HG03521 (cell line): ENCODE results near the gene DHCR7.
"Not testable (repeated sequence)": the region's sequence is repeated elsewhere in the genome, so short reads cannot be mapped to it uniquely, and the experiment has no call there.

Experiments used
- ATAC-seq: cut with Tn5 transposase; IDR thresholded peaks from one replicate; pipeline ENCODE4 v1.9.1; 2021; ENCODE audit warnings: mild to moderate bottlenecking, moderate library complexity; ENCODE audit not compliant: unreplicated experiment

DHCR7 gene

DNA sequence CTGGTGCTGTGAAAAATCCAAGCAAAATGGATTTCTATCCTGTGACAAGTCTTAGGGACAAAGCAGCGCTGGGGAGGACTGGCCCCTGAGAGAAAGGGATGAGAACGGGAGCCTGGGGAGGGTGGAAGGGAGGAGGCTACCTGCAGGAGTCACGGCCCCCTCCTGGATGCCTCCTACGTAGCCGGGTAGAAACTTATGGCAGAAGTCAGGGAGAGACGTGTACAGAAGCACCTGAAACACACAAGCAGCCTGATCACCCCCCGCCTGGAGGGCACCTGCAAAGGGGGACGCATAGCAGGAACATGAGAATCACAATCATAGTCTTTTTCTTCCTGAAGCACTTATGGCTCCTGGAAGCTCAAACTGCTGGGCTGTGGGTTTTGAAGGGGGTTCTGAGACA, 6.1 kb downstream of the DHCR7 start:
- ATAC-seq: no peak

DNA sequence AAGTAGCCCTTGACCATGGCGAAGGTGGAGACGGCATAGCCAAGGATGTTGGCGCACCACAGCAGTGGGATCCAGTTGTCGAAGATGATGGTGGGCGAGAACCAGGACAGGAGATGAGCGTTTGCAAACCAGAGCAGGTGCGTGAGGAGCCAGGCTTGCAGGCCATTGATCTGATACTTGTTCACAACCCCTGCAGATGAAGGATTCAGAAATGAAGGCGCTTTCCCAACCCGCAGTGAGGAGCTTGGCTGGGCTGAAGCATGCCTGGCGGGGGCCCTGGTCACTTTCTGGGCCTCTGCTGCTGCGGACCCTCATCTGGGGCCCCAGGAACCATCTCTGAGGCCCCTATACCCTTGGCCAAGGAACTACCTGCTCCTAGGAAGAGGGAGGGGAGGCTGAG, 6.9 kb downstream of the DHCR7 start:
- ATAC-seq: no peak

DNA sequence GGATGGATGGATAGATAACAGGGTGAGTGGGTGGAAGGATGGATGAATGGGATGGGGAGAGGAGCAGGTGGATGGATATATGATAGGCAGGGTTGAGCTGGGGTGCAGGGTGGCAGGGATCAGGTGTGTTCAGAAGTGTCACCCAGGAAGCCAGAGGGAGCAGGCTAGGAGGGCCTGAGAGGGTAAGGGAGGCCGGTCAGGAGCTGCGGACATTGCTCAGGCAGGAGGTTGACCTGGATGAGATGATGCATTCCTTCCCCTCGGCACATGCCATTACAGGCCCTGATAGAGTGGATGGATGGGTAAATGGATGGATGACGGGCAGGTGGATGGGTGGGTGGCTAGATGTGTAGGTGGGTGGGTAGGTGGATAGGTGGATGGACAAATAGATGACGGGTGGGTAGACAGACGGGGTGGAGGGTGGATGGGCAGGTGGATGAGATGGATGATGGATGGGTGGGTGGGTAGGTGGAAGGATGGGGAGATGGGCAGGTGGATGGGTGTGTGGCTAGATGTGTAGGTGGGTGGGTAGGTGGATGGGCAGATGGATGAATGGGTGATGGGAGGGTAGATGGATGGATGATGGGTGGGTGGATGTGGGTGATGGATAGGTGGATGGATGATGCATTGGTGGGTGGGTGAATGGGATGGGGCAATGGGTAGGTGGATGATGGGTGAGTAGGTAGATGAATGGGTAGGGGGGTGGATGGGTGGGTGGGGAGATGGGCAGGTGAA, 8.0 kb downstream of the DHCR7 start:
- no peak for ATAC-seq

DNA sequence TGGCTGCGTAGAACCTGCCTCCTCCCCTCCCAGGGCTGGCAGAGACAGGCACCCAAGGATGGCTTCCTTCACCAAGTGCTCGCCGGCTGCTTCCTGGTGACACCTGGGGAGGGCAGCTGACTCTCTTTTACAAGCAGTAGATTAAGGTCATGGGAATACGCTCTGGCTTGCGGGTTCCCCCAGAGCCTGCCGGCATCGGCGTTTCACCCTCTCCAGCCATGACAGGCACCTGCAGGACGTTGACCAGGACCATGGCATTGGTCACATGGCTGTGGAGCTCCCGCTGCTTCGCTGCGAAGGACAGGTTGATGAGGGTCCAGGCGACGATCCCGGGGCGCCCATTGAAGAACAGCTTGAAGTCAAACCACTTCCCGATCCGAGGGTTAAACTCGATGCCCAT, 9.5 kb downstream of the DHCR7 start:
- ATAC-seq: no peak

DNA sequence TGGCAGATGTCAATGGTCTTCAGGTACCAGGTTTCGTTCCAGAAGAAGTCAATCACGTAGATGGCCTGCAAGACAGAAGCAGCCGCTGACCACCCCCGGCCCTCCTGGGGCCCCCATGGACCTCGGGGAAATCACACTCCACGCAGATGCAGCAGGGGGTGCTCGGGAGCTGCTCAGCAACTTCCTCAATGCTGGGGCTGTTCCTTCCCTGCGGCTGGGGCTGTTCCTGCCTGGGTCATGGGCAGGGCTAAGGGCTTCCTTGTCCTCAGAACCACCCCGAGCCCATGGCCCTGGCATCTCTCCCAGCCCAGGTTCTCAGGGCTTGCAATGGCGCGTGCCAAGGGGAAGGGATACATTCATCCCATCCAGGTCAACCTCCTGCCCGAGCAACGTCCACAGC, 10.3 kb downstream of the DHCR7 start:
- no peak for ATAC-seq

DNA sequence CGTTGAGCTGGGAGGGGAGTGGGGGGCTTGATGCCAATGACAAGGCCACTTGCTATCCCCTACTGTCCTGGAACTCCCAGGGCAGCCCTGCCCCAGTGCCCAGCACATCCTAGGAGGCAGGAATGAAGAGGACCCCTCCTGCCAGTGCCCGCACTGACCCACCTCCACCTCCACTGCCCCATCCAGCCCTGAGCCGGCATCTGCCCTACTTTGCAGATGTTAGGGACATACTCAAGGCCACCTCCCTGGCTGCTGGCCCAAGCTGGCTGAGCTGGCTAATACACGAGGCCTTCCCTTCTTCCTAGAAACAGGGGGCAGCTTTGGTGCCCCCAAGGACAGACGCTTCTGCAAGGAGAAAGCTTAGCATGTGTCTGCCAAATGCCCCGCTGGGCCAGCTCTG, 10.8 kb downstream of the DHCR7 start:
- ATAC-seq: no peak

DNA sequence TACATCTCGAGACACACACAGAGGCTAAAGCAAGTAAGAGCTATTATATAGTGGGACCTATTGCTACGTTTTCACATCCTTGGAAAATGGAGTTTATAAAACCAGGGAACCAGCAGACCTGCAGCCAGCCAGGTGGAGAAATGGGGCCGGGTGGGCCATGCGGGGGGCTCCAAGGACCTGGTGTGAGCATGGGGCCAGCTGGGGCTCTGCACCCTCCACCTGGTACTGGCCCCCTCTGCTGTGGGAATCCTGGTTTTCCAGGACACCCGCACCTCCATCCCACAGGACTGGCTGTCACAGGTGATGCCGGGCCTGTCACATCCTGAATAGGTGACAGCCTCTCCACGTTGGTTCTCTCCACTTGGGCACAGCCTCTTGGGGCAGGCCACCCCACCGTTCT, 11.3 kb downstream of the DHCR7 start:
- ATAC-seq: no peak

DNA sequence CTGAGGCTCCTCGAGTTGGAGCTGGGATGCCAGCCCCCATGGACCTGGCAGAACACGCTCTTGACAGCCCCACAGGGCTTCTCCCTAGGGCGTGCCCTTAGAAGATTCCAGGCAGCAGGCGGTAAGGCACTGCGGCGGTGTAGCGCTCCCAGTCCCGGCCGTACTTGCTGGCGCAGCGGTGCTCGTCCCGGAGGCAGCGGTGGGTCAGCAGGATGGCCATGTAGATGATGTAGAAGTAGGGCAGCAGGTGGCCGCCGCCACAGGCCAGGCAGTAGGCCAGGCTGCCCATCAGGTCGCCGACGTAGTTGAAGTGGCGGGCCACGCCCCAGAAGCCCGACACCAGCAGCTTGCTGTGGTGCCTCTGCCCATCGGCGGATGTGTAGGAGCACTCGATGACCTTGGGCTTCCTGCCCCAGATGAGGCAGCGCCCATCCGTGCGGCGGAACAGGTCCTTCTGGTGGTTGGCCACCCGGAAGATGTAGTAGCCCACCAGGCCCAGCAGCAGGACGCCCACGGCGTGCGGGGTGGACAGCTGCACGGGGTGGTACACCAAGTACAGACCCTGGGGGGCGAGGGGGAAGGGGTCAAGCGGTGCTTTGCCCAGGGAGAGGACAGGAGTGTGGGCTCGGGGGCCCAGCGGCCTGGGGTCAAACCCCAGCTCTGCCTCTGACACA, 12.8 kb downstream of the DHCR7 start:
- ATAC-seq: no peak

DNA sequence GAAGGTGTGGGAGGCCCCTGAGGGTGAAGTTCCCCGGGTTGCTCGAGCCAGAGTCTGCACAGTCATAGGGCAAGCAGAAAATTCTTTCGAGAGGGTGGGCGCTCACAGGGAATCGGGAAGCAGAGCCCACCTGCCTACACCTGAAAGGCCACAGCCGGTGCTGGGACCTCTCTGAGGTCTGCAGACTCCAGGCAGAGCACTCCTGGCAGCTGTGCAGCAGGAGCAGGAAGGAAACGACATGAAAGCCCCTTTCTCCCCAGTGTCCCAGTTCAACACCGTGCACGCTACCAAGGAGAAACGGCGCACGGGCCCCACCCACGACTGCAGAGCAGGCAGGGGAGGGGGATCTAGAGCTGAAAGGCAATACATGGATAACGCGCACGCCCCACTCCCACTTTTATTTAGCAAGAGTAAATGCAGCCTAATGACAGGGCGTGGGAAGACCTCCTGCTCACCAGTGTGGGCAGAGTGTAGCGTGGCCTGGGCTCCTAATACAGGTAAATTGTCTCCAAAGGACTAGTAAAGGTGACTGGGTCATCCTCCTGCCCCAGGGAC, 13.5 kb downstream of the DHCR7 start:
- no peak for ATAC-seq

DNA sequence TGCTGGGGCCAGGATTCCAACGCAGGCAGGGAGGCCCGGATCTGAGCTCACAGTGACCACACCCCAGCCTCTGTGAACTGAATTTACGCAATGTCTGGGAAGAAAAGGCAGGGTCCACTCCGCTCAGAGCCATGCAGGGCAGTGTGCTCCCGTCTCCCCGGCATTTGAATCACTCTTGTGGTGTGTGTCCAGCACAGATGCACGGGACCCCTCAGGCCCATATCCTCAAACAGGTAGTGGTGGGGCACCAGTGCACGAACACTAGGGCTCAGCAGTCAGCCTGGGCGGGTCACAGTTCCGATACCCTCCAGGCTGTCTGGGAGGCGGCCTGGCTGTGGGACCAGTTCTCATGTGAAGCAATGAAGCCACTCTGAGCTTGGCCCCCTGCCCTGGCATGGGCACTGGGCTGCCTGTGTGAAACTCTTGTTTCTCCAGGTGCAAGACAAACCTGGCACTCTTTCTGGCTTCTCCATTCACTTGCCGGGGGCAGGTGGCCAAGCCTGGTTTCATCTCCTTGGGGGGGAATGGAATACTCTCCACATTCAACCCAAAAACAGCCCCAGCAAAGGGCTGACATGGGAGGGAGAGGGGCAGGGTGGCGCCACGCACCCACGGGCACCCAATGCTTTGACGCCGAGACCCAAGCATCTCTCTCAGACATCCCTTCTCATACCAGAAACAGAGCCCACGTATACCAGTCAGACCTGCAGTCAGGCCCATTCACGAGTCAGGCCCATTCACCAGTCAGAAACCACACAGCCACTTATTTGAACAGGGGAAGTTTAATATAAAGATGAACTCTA, 14.3 kb downstream of the DHCR7 start:
- no peak for ATAC-seq

DNA sequence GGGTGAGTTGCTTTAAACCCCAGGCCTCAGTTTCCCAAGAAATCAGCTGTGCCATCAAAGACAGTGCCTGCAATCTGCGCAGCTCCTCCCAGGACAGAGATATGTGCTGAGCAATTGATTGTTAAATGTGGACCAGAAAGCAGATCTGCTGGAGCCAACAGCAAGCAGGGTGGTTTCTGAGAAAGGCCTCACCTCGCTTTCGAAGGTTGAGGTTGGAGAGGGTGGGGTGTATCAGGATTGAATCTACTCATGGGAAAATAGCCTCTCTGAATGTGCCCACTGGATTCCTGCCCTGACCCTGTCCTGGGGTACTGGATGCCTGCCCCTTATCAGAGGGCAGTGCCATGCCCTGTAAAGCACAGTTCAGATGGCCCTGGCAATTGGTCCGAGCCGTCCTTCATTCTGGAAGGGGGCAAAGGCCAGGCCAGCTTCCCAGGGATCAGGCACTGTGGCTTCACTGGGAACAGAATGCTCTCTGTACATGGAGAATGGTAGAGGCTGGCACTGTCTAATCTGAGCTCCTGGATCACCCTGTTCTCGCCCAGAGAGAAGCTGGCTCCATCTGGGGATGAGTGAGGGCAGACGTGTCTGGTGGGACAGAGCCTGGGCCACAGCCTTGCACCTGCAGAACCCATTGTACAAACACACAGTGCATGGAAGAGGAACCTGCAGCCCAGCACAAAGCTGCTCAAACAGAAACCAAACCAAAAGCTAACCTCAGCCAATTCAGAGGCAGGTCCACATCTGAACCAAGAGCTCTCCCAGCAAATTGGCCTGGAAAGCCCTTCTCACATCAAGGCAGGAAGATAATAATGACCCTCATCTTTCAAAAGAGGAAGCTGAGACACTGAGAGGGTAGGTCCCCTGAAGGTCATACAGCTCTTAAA, 15.2 kb downstream of the DHCR7 start:
- no peak for ATAC-seq

DNA sequence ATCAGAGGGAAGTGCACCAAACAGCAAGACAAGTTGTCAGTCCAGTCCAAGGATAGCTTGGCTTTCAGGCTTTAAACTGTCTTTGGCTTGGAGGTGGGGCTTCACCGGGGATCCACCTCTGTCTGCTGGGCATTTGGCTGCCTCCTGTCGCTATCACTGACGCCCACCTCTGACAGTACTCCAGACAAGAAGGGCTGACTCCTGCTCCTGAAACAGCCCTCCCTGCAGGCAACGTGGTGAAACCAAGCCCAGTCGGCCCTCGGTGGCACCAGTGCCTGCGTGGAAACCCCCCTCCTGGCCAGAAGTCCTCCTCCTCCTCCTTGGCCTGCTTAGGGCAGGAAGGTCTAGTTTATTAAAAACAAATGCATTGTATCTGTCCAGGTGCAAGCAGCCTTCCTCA, 16.9 kb downstream of the DHCR7 start:
- ATAC-seq: no peak

DNA sequence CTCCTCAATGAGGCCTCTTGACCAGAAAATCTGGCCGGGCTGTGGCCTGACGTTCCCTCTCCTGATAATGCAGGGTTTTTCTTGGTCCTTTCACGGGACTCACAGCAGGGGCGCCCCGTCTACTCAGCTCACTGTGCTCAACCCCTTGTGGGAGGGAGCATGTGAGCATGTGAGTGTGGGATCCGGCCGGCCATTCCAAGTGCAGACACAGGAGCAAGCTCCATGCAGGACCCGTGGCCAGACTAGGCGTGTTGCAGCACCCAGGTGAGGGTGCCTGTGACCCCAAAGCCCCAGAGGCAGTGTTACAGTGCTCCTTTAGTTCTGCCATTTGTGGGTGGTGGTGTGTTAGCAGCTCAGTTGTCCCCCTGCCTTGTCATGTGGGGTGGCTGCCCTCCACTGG, 18.0 kb downstream of the DHCR7 start:
- no peak for ATAC-seq

DNA sequence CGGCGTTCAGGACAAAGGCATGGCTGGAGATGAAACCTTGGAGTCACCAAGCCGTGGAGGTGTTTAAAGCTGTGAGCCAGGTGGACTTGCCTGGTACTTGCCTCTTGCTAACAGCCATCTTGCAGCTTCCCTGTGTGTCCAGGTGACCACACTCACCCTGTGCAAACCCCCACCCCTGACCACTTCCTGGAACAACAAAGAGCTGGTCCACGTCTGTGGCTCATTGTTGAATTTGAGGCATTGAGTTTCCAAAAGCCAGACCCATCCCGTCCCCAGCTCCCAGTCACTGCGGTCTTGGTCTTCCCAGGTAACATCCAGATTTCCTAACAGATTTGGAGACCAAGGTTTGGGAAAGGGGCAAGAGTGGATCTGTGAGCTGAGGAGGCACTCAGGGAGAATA, 18.5 kb downstream of the DHCR7 start:
- no peak for ATAC-seq

DNA sequence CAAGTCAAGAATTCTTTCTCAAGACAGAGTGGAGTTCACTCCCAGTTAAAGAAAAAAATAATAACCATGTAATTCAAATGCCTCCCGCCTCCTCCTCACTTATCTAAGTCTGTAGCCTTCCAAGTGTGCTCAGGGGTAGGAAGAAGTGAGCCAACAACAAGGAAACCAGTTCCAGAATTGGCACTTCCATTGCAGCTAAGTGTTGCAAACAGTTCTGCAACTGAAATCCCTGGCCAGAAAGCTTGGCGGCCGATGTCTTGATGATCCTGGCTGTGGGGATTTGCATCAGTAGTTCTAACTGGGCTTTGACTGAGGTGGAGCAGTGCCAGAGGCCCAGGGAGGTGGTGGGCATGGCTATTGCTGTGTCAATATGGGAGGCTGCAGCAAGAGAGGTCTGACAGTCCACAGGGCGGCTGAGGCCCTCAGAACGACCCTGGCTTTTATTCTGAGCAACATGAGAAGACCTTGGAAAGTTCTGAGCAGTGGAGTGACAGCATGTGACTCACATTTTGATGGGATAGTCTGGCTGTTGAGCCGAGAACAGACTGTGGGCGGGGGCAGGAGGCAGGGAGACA, 19.2 kb downstream of the DHCR7 start:
- ATAC-seq: no peak

DNA sequence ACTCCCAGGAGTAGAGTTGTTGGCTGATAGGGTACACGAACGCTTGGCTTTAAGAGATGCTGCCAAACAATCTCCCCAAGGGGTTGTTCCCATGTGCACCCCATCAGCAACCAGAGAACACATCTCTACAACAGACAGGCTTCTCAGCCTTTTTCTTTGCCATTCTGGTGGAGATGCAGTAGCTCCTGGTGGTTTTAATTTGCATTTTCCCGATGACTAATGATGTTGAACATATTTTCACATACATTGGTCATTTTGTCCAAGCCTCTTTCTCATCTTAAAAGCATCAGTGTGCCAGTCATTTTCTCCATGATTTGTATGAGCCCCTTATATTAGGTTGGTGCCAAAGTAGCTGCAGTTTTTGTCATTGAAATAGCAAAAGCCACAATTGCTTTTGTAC, 21.8 kb downstream of the DHCR7 start:
- no peak for ATAC-seq

DNA sequence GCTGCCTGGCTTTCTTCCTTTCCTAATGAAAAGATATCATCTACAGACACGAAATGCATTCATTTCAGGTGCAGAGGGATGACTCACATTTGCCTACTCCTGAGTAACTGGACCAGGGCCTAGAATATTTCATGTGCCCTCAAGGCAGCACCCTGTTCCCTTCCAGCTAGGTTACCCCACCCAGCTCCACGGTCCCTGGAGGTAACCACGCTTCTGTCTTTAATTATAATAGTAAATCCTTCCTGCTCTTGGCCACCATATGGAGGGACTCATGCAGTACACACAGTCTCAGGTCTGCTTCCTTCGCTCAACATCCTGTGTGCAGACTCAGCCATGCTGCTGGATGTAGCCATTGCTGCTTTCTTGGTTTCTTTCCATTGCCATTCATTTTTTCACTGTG, 22.3 kb downstream of the DHCR7 start:
- ATAC-seq: no peak

DNA sequence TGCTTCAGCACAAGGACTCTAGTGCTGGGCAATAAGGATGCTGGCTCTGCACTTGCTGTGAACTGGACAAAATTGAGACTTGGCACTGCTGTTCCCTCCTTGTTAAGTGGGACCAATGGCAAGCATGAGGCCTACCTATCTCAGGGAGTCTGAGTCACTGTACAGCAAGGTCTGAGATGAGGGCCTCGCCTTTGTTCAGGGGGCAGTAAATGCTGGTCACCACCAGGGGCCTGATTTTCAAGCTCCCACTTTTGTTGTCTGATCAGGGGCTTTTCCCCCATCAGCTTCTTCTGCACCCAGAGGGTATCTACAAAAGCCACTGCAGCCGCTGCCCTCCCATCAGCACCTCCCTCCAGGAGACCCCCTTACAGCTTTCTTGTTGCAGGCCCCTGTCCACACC, 22.8 kb downstream of the DHCR7 start:
- no peak for ATAC-seq

DNA sequence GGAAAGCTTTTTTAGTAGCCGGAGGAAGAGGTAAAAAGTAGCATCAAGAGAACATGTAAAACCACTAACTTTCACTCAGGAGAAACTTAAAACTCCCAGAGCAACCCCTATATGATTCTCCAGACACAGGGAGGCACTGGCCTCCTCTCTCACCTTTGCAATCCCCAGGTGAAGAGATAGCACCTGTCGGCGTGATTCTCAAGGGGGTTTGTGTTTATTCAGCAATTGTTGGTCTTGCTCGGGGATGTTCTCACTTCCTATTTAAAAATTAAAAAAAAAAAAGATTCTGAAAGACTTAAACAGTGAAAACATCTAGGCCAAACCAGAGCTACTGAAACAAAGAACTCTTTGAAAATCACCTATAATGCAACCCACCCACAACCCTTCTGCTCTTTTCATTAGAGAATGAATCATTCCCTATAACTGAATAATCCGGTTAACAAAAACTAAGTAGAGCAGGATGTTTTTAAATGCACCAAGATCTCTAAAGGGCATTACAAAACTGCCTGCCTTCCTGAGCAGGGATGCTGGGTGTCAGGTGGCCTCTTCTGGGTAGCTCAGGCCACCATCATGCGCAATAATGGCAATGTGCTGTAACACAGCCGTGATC, 24.9 kb downstream of the DHCR7 start:
- no peak for ATAC-seq

DNA sequence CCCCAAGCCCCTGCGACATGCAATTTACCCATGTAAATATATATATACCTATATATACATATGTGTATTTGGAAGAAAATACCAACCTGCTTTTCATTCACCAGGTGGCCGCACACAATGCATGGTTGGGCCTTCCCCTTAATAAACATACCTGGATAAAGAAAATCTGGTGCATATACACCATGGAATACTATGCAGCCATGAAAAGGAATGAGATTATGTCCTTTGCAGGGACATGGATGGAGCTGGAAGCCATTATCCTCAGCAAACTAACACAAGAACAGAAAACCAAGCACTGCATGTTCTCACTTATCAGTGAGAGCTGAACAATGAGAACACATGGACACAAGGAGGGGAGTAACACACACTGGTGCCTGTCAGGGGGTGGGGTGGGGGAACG, 25.9 kb downstream of the DHCR7 start:
- not testable (repeated sequence) for ATAC-seq
